CD4-positive, alpha-beta memory T cell (primary cell): ENCODE results near the gene NPAS1. TPM values are rescaled to one million over a fixed set of nuclear protein-coding genes. Genes with fewer than 3 reads are reported as not detected.

Experiments used
- CTCF ChIA-PET: fragments of 350-600 bp; sonication (Branson Sonifier 250); formaldehyde crosslinking; loops from one replicate; lab custom pipeline; 2021; ENCODE audit warnings: inconsistent platforms; ENCODE audit not compliant: partially characterized antibody; lab: Charles Lee
- POLR2A ChIA-PET: fragments of 350-600 bp; sonication (Branson Sonifier 250); formaldehyde crosslinking; loops from one replicate; lab custom pipeline; 2021; ENCODE audit not compliant: partially characterized antibody; lab: Charles Lee
- DNase-seq, 5 donors: peaks; one replicate each; pipeline versions ENCODE4 v3.0.0 to v3.0.0-alpha.2; 2020 to 2022; ENCODE audit warnings: mixed read lengths in 1 of 5
- H3K27ac ChIP-seq: one replicate; pipeline ENCODE4 v1.7.0; 2013; ENCODE audit warnings: low read depth, low read length
- H3K27me3 ChIP-seq: 2 replicates; pipeline ENCODE4 v1.7.0; 2013; ENCODE audit warnings: mild to moderate bottlenecking, low read length, moderate library complexity; ENCODE audit not compliant: insufficient read depth
- H3K36me3 ChIP-seq: 2 replicates; pipeline ENCODE4 v1.7.0; 2013; ENCODE audit warnings: mild to moderate bottlenecking, low read length, moderate library complexity; ENCODE audit not compliant: insufficient read depth
- H3K4me1 ChIP-seq: 2 replicates; pipeline ENCODE4 v1.7.0; 2013; ENCODE audit warnings: mild to moderate bottlenecking, low read length, moderate library complexity; ENCODE audit not compliant: insufficient read depth
- H3K4me3 ChIP-seq, 2 donors: one replicate each; pipeline ENCODE4 v1.7.0; 2013; ENCODE audit warnings: low read length in 2 of 2, mild to moderate bottlenecking in 1 of 2
- H3K9me3 ChIP-seq, 2 donors: one replicate each; pipeline ENCODE4 v1.7.0; 2013; ENCODE audit warnings: low read length in 2 of 2, control low read depth in 1 of 2; ENCODE audit not compliant: control insufficient read depth in 1 of 2
- H3K27ac Mint-ChIP-seq, 7 donors: one replicate each; pipeline ENCODE4 v1.8.0; 2020 to 2021; ENCODE audit warnings: mixed read lengths in 7 of 7, mild to moderate bottlenecking in 6 of 7, inconsistent platforms in 3 of 7, moderate library complexity in 3 of 7
- H3K27me3 Mint-ChIP-seq, 2 donors: one replicate each; pipeline ENCODE4 v1.8.0; 2020 to 2021; ENCODE audit warnings: mixed read lengths in 2 of 2
- H3K36me3 Mint-ChIP-seq, 2 donors: one replicate each; pipeline ENCODE4 v1.8.0; 2020 to 2021; ENCODE audit warnings: mixed read lengths in 2 of 2, inconsistent platforms in 1 of 2, mild to moderate bottlenecking in 1 of 2
- H3K4me1 Mint-ChIP-seq, 4 donors: one replicate each; pipeline ENCODE4 v1.8.0; 2020 to 2021; ENCODE audit warnings: mixed read lengths in 4 of 4, mild to moderate bottlenecking in 1 of 4
- H3K4me3 Mint-ChIP-seq, 8 donors: one replicate each; pipeline ENCODE4 v1.8.0; 2020 to 2021; ENCODE audit warnings: mixed read lengths in 8 of 8, mild to moderate bottlenecking in 7 of 8, moderate library complexity in 6 of 8, inconsistent platforms in 3 of 8
- H3K9me3 Mint-ChIP-seq, 8 donors: one replicate each; pipeline ENCODE4 v1.8.0; 2020 to 2021; ENCODE audit warnings: mixed read lengths in 8 of 8, mild to moderate bottlenecking in 5 of 8, inconsistent platforms in 3 of 8, moderate library complexity in 1 of 8
- intact Hi-C: fragments of 100-400 bp; cut with micrococcal nuclease; formaldehyde crosslinking; loops from one replicate; pipeline ENCODE4 v1.15.1; 2023
- polyA plus RNA-seq, 2 donors: library from polyadenylated mRNA; unstranded; fragments of 300-500 nt; fragmentation: Illumina TruSeq; gene quantifications; one replicate each; pipeline ENCODE4 v1.2.3, GENCODE V29; 2021
- total RNA-seq, 2 experiments: library from RNA; stranded (reverse); gene quantifications; one replicate each; pipeline ENCODE4 v1.2.3, GENCODE V29; 2021

Gene NPAS1
- total and polyA plus RNA-seq, 4 experiments from 2014 or later: 0.35 to 0.64 TPM; not detected in 2

DNA sequence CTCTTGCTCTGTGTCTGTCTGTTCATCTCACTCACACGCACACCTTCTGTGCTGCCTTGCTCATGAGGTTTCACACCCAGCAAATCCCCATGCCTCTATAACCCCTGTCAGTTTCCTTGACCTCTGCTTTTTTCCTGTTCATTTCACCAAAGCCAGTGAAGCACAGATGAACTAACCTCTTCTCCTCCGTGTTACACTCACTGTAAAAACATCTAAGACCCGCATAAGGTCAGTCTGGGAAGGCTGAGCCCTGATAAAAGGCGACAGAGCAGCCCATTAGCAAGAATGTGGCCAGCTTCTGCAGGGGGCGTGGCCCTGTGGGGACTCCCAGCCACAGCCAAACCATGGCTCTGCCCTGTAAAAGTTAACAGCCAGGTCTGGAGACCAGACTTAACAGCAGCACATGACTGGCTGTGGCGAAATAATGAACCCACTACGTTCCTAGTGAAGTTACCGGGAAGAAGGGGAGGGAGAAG lies 42.8 kb upstream of the NPAS1 start:
- H3K27ac Mint-ChIP-seq: peak overlapping the region in 4 of 7 donors; percentile 42 to 89 (median 76)
- no peaks in the 10 kb centered on the region for H3K9me3 Mint-ChIP-seq
- peaks cover 3 to 4% of the 10 kb centered on the region in 2 donors for H3K36me3 Mint-ChIP-seq
- H3K27me3 Mint-ChIP-seq: no peaks in the 10 kb centered on the region
- Histone ChIP-seq H3K9me3 (no peaks in the 10 kb centered on the region), H3K36me3 (no peaks in the 10 kb centered on the region), H3K4me1 (peaks cover 28% of the 10 kb centered on the region), H3K27ac (no peak overlapping the region), H3K27me3 (no peaks in the 10 kb centered on the region), H3K4me3 (no peak overlapping the region)
- ChIA-PET CTCF (interaction anchor here (0.9 to 1.4 kb wide), 5 partner anchors 9 to 25 kb away, joined by 3 to 6 read pairs (median 3); no protein-coding TSS in a partner anchor), POLR2A (interaction anchor here (0.6 to 2.4 kb wide), 3 partner anchors 9 to 121 kb away, joined by 3 to 6 read pairs (median 3); no protein-coding TSS in a partner anchor)
- intact Hi-C loops: no loop called here
- no peak overlapping the region for H3K4me3 Mint-ChIP-seq
- DNase-seq: no peak
- H3K4me1 Mint-ChIP-seq: peaks cover 26 to 48% (median 37%) of the 10 kb centered on the region in 4 donors

DNA sequence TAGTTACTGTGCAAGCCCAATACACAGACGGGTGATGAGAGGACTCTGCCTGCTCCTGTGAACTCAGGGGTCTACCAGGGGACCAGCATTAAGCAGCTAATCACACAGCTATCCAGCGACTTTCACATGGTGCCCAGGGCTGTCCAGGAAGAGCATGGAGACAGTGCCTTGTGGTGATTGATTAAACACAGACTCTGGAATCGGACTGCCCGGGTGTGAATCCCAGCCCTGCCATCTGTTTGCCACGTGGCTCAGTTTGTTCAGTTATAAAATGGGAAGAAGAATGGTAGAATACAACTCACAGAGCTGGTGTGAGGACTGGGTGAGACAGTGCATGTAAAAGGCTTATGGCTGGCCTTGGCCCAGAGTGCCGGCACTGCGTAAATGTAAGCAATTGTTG lies 42.1 kb upstream of the NPAS1 start:
- ChIA-PET POLR2A (interaction anchor here (1.0 to 2.4 kb wide), 3 partner anchors 10 to 122 kb away, joined by 3 to 6 read pairs (median 3); no protein-coding TSS in a partner anchor), CTCF (interaction anchor here (0.9 kb wide), 1 partner anchor 13 kb away, joined by 3 read pairs; no protein-coding TSS in a partner anchor)
- H3K27ac ChIP-seq: no peak overlapping the region
- Mint-ChIP-seq H3K27ac (peak overlapping the region in 4 of 7 donors; percentile 42 to 68 (median 52)), H3K36me3 (peaks cover under 1 to 4% of the 10 kb centered on the region in 2 donors), H3K9me3 (no peaks in the 10 kb centered on the region), H3K4me1 (peaks cover 26 to 49% (median 37%) of the 10 kb centered on the region in 4 donors), H3K4me3 (no peak overlapping the region), H3K27me3 (no peaks in the 10 kb centered on the region)
- intact Hi-C loops: no loop called here
- no peak overlapping the region for H3K4me3 ChIP-seq
- no peaks in the 10 kb centered on the region for H3K27me3 ChIP-seq
- no peaks in the 10 kb centered on the region for H3K36me3 ChIP-seq
- no peaks in the 10 kb centered on the region for H3K9me3 ChIP-seq
- peaks cover 28% of the 10 kb centered on the region for H3K4me1 ChIP-seq
- DNase-seq: no peak

DNA sequence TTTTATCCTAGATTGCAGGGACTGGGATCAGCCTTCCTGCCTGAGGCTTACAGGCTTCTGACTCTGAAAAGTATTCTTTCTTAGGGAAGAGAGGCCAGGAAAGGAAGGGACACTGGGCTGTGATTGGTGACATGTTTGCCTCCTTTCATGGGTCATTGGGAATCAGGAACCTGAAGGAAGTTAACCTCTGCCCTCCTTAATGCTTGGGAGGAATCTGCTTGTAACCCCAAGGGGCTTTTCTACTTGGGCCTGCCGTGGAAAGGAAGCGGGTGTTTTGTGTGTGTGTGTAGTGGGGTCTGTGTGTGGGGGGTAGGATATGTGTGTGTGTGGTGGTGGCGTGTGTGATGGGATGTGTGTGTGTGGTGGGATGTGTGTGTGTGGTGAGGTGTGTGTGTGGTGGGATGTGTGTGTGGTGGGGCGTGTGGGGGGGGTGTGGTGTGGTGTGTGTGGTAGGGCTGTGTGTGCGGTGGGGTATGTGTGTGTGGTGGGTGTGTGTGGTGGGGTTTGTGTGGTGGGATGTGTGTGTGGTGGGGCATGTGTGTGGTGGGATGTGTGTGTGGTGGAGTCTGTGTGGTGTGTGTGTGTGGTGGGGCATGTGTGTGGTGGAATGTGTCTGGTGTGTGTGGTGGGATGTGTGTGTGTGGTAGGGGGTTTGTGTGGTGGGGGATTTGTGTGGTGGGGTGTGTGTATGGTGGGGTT lies 41.3 kb upstream of the NPAS1 start:
- peaks cover 0 to 7% of the 10 kb centered on the region in 2 donors for H3K36me3 Mint-ChIP-seq
- no peaks in the 10 kb centered on the region for H3K9me3 Mint-ChIP-seq
- H3K27ac ChIP-seq: no peak overlapping the region
- no peaks in the 10 kb centered on the region for H3K9me3 ChIP-seq
- intact Hi-C loops: no loop called here
- no peaks in the 10 kb centered on the region for H3K36me3 ChIP-seq
- H3K27me3 ChIP-seq: no peaks in the 10 kb centered on the region
- H3K4me1 Mint-ChIP-seq: peaks cover 26 to 53% (median 39%) of the 10 kb centered on the region in 4 donors
- H3K4me3 Mint-ChIP-seq: no peak overlapping the region
- H3K27me3 Mint-ChIP-seq: no peaks in the 10 kb centered on the region
- ChIA-PET CTCF (no interaction called here), POLR2A (interaction anchor here (1.0 kb wide), 1 partner anchor 24 kb away, joined by 3 read pairs; no protein-coding TSS in a partner anchor)
- no peak overlapping the region for H3K4me3 ChIP-seq
- H3K27ac Mint-ChIP-seq: peak overlapping the region in 2 of 7 donors; percentile 68 to 72
- peaks cover 28% of the 10 kb centered on the region for H3K4me1 ChIP-seq
- DNase-seq: no peak

DNA sequence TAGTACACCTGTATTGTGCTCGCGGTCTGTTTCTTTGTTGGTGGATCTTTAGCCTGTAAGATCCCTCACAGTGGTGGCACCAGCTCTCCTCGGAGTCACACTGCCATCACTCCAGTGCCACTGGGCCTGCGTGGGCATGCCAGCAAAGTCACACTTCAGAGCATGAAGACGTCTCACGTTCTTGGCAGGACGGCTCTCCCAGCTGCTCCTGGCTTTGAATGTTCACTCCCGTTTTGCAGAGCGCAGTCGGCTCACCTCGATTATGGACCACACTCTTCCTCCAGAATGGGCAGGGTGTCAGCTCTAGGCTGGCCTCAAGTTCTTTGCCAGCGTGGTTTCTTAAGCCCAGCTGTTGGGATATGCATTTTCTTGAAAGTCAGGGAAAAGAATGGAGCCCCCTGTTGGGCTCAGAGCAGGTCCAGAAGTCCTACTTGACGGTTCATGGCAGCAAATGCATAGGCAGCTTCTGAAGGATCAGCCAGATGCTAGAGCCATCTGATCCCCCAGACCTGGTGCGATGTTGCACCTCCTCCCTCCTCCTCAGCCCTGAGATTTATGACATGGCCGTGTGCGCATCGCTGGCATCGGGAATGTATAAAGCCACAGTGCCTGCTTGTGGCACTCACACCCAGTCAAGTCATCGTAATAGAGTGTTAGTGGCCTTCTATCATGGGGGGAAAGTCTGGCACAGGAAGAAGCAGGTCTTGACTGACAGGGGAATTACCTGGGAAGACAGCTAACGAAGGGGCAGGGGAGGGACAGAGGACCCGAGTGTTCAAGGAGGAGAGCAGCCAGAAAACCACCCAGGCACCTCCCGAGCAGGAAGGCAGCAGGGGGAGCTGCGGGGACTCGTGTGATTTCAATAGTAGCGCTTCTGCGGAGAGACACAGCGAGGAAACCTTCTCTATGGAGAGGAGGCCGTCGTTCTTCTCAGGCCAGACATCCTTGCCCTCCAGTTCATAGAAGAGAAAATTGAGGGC lies 40.2 kb upstream of the NPAS1 start:
- no peak for DNase-seq
- CTCF ChIA-PET: interaction anchor here (0.6 kb wide), 1 partner anchor 15 kb away, joined by 3 read pairs; no protein-coding TSS in a partner anchor
- Mint-ChIP-seq H3K36me3 (peaks cover 0 to 7% of the 10 kb centered on the region in 2 donors), H3K27ac (peak overlapping the region in 4 of 7 donors; percentile 30 to 79 (median 73)), H3K9me3 (no peaks in the 10 kb centered on the region), H3K27me3 (no peaks in the 10 kb centered on the region), H3K4me3 (peak overlapping the region in 1 of 8 donors; percentile 5), H3K4me1 (peaks cover 28 to 55% (median 37%) of the 10 kb centered on the region in 4 donors)
- Histone ChIP-seq H3K9me3 (no peaks in the 10 kb centered on the region), H3K27me3 (no peaks in the 10 kb centered on the region), H3K4me1 (peaks cover 28% of the 10 kb centered on the region), H3K36me3 (no peaks in the 10 kb centered on the region), H3K4me3 (no peak overlapping the region), H3K27ac (no peak overlapping the region)
- POLR2A ChIA-PET: interaction anchor here (0.6 to 1.0 kb wide), 2 partner anchors 12 to 120 kb away, joined by 3 read pairs; no protein-coding TSS in a partner anchor
- intact Hi-C loops: no loop called here

DNA sequence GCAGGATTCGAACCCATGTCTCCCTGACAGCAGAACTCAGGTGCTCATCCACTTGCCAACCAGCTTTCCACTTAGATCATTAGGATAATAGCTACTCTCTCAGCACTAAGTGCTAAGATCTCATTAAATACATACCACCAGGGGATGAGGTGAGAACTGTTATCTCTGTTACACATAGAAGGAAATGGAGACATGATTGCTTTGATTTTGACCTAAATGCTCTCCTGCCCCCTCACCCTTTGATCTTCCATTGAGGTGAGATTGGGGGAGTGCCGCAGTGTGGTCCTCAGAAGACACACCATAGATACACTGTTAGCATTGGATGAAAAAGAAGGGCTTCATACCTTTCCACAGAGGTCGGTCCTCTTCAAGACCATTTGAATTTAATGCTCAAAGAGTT lies 38.9 kb upstream of the NPAS1 start:
- ChIA-PET CTCF (interaction anchor here (1.0 to 1.9 kb wide), 2 partner anchors 10 to 32 kb away, joined by 4 to 5 read pairs; no protein-coding TSS in a partner anchor), POLR2A (interaction anchor here (1.5 kb wide), 1 partner anchor 25 kb away, joined by 4 read pairs; no protein-coding TSS in a partner anchor)
- DNase-seq: peak in 1 of 5 donors; percentile 13
- intact Hi-C loops: no loop called here
- no peak overlapping the region for H3K27ac ChIP-seq
- H3K4me1 ChIP-seq: peaks cover 28% of the 10 kb centered on the region
- Mint-ChIP-seq H3K4me3 (peak overlapping the region in 3 of 8 donors; percentile 15 to 48 (median 43)), H3K27ac (peak overlapping the region in 5 of 7 donors; percentile 57 to 80 (median 73)), H3K27me3 (no peaks in the 10 kb centered on the region), H3K36me3 (peaks cover 0 to 7% of the 10 kb centered on the region in 2 donors), H3K4me1 (peaks cover 26 to 62% (median 38%) of the 10 kb centered on the region in 4 donors), H3K9me3 (no peaks in the 10 kb centered on the region)
- no peaks in the 10 kb centered on the region for H3K36me3 ChIP-seq
- H3K9me3 ChIP-seq: no peaks in the 10 kb centered on the region
- H3K27me3 ChIP-seq: no peaks in the 10 kb centered on the region
- H3K4me3 ChIP-seq: no peak overlapping the region

DNA sequence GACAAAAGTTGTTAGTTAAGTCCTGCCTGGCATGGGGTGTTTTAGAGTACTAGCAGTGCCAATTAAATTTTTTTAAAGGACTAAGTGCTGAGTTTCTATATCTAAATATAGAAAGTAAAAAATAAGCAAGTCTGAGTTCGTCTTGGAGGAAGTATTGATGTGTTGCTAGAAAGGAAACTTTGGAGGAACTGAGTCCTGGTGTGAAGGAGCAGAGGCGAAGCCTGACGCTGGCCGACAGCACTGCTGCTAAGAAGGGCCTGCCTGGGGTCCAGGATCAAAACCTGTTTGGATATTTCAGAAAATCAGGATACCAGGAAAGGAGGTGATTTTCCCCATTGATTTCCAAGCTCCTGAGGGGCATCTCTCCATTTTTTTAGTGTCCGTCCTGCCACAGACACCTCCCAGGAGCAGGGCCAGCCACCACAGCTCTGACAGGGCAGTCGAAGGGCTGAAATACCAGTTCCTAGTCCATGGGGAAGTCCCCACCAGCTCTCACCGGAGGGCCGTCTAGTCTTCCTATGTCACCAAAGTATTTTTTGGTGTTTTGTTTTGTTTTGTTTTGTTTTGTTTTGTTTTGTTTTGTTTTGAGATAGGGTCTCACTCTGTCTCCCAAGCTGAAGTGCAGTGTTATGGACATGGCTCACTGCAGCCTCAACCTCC lies 38.2 kb upstream of the NPAS1 start:
- H3K36me3 ChIP-seq: no peaks in the 10 kb centered on the region
- no peaks in the 10 kb centered on the region for H3K27me3 ChIP-seq
- no peak overlapping the region for H3K4me3 Mint-ChIP-seq
- peaks cover 0 to 8% of the 10 kb centered on the region in 2 donors for H3K36me3 Mint-ChIP-seq
- no peak overlapping the region for H3K4me3 ChIP-seq
- H3K4me1 Mint-ChIP-seq: peaks cover 25 to 57% (median 37%) of the 10 kb centered on the region in 4 donors
- peaks cover 27% of the 10 kb centered on the region for H3K4me1 ChIP-seq
- no peaks in the 10 kb centered on the region for H3K9me3 Mint-ChIP-seq
- DNase-seq: no peak
- no peak overlapping the region for H3K27ac ChIP-seq
- CTCF ChIA-PET: interaction anchor here (1.0 to 1.9 kb wide), 2 partner anchors 9 to 32 kb away, joined by 4 to 5 read pairs; no protein-coding TSS in a partner anchor
- intact Hi-C loops: no loop called here
- H3K27ac Mint-ChIP-seq: peak overlapping the region in 4 of 7 donors; percentile 55 to 85 (median 72)
- no peaks in the 10 kb centered on the region for H3K27me3 Mint-ChIP-seq
- no peaks in the 10 kb centered on the region for H3K9me3 ChIP-seq
- POLR2A ChIA-PET: interaction anchor here (1.5 to 1.7 kb wide), 2 partner anchors 11 to 26 kb away, joined by 4 read pairs; no protein-coding TSS in a partner anchor
